ENCODE data around the gene IPO4. TPM values are rescaled to one million over a fixed set of nuclear protein-coding genes. Genes with fewer than 3 reads are reported as not detected.

Gene IPO4
- total and polyA plus RNA-seq, 2 of the 13 experiments (the other 11 are each of a cell fraction or from before 2014, with no cell fraction given) = 39.0 to 179 TPM

GRCh38 chr14:24135834-24136683, 52.6 kb downstream of the IPO4 start, which contains the start of gene PSME1:
Gene PSME1, plus strand, starts transcription at chr14:24136194. Its CDS starts 69 bp downstream, at chr14:24136263.
- WGBS (ENCODE audit: low lambda C conversion rate) = 1% methylated on average over 65 of the region's 75 CpGs
- DNase-seq (ENCODE audit: low spot score) = peak; percentile 93
- peak; percentile 86 for ATAC-seq
- CTCF ChIA-PET (ENCODE audit: low intra/inter-chr PET ratio, low total read pairs) = interaction anchor here (1.0 to 2.1 kb wide), 2 partner anchors 21 to 25 kb away, joined by 3 to 6 read pairs; partner anchors contain the start of genes DCAF11, IRF9 and NRL
- BruUV-seq (replicated peaks) = no TSS peak
- POLR2A ChIA-PET = interaction anchor here (0.7 to 22.7 kb wide), 40 partner anchors 8 to 1159 kb away, joined by 3 to 977 read pairs (median 5); partner anchors contain the start of genes ACIN1, C14orf119, CARMIL3 and CHMP4A
- Histone ChIP-seq H3K36me3 (replicated peaks in 1 of 2; ENCODE audit: control insufficient read depth in 1 of 2, insufficient read depth in 2 of 2, low read length in 2 of 2) (peaks cover 17 to 25% of the 10 kb centered on the region in 2 experiments), H3K9ac (ENCODE audit: insufficient read depth, low read depth, low read length) (peak within 1 kb of the TSS; percentile 94), H3K4me2 (ENCODE audit: low read depth, low read length) (peak within 1 kb of the TSS; percentile 100), H3K27me3 (ENCODE audit: control insufficient read depth in 1 of 2, insufficient read depth in 2 of 2, low read length in 2 of 2) (no peaks in the 10 kb centered on the region; a peak in 1 of 5 replicates), H4K20me1 (ENCODE audit: insufficient read depth, low read length) (peaks cover 11% of the 10 kb centered on the region), H3K27ac (ENCODE audit: extremely low read length, insufficient read depth, low read length) (peak within 1 kb of the TSS; percentile 75), H3K4me1 (ENCODE audit: insufficient read depth, low read length) (peaks cover 64% of the 10 kb centered on the region), H3K9me3 (ENCODE audit: low read length) (no peaks in the 10 kb centered on the region), H2AFZ (ENCODE audit: low read length) (peak within 1 kb of the TSS; percentile 62), H3K79me2 (ENCODE audit: insufficient read depth, low read length) (peaks cover 42% of the 10 kb centered on the region), H3K4me3 (replicated peaks in 1 of 3; ENCODE audit: insufficient read depth in 1 of 3, low read depth in 2 of 3, low read length in 3 of 3) (peak within 1 kb of the TSS; percentile 91 to 98 (median 93))
- peak; percentile 71 for FAIRE-seq
- intact Hi-C loops (cut with micrococcal nuclease; ENCODE audit: unreplicated experiment) (loop anchor here (1.0 kb wide), 2 partner anchors 22 to 25 kb away; partner anchors contain the start of genes DCAF11, IRF9 and NRL), in situ Hi-C loops (cut with HindIII; ENCODE audit: extremely low pct_ligation_motif_present, low pct_unique_long_range_greater_than_20kb) (loop anchor here (25.0 kb wide), 1 partner anchor 824 kb away; the partner anchor contains the start of genes BCL2L2, PABPN1 and PPP1R3E)
- TF ChIP-seq NKX3-1 (CRISPR knock-in tag; IDR thresholded peaks at IDR 0.05) = 0 out of 2 replicates have a peak, but pooled peaks have one; percentile 65
- peak; percentile 52; the same call in 1 of the 2 replicates for TF ChIP-seq TBX3 (IDR thresholded peaks at IDR 0.05; ENCODE audit: borderline replicate concordance)
- TF ChIP-seq HES4 (CRISPR knock-in tag; IDR thresholded peaks at IDR 0.05; ENCODE audit: borderline replicate concordance) = no peak
- TF ChIP-seq ZNF761 (CRISPR knock-in tag; conservative IDR thresholded peaks at IDR 0.05) = no peak
- TF ChIP-seq ZNF335 (CRISPR knock-in tag; IDR thresholded peaks at IDR 0.05) = peak; percentile 80
- peak; percentile 57; the same call in 1 of the 2 replicates for TF ChIP-seq E2F1 (CRISPR knock-in tag; IDR thresholded peaks at IDR 0.05)
- TF ChIP-seq ZSCAN25 (CRISPR knock-in tag; IDR thresholded peaks at IDR 0.05) = peak; percentile 94
- peak; percentile 87 for TF ChIP-seq HNRNPLL (IDR thresholded peaks at IDR 0.05; ENCODE audit: low read depth, low read length, poor library complexity, severe bottlenecking)
- 0 out of 2 replicates have a peak, but pooled peaks have one; percentile 49 for TF ChIP-seq ZNF253 (CRISPR knock-in tag; IDR thresholded peaks at IDR 0.05; ENCODE audit: borderline replicate concordance)
- peak; percentile 62; the same call in 1 of the 2 replicates for TF ChIP-seq SNAPC2 (CRISPR knock-in tag; IDR thresholded peaks at IDR 0.05)
- no peak for TF ChIP-seq GRHL1 (CRISPR knock-in tag; conservative IDR thresholded peaks at IDR 0.05)
- no peak for TF ChIP-seq ZMYM4 (CRISPR knock-in tag; IDR thresholded peaks at IDR 0.05)
- TF ChIP-seq, protein P1, sequence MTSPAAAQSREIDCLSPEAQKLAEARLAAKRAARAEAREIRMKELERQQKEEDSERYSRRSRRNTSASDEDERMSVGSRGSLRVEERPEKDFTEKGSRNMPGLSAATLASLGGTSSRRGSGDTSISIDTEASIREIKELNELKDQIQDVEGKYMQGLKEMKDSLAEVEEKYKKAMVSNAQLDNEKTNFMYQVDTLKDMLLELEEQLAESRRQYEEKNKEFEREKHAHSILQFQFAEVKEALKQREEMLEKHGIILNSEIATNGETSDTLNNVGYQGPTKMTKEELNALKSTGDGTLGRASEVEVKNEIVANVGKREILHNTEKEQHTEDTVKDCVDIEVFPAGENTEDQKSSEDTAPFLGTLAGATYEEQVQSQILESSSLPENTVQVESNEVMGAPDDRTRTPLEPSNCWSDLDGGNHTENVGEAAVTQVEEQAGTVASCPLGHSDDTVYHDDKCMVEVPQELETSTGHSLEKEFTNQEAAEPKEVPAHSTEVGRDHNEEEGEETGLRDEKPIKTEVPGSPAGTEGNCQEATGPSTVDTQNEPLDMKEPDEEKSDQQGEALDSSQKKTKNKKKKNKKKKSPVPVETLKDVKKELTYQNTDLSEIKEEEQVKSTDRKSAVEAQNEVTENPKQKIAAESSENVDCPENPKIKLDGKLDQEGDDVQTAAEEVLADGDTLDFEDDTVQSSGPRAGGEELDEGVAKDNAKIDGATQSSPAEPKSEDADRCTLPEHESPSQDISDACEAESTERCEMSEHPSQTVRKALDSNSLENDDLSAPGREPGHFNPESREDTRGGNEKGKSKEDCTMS (CRISPR knock-in tag; conservative IDR thresholded peaks at IDR 0.05) = peak; percentile 14; the same call in 1 of the 2 replicates
- no peak; the same call in 1 of the 2 replicates for TF ChIP-seq ARID2 (CRISPR knock-in tag; IDR thresholded peaks at IDR 0.05; ENCODE audit: borderline replicate concordance)

Measured in HepG2 (cell line).